HUES64 (cell line): Measurements from ENCODE around the gene CRIP1.
A peak's percentile ranks its signal among the peaks of the same experiment; 100 is the strongest.

Experiments
- H3K27ac ChIP-seq: 2 replicates; pipeline ENCODE4 v1.7.0; 2013; ENCODE audit warnings: low read depth, low read length, inconsistent platforms
- H3K27me3 ChIP-seq: 2 replicates; pipeline ENCODE4 v1.6.1; 2013; ENCODE audit warnings: mild to moderate bottlenecking, low read length; ENCODE audit not compliant: insufficient read depth
- H3K36me3 ChIP-seq: 2 replicates; pipeline ENCODE4 v1.6.1; 2013; ENCODE audit warnings: mild to moderate bottlenecking, low read length; ENCODE audit not compliant: insufficient read depth
- H3K4me1 ChIP-seq: 2 replicates; pipeline ENCODE4 v1.6.1; 2013; ENCODE audit warnings: mild to moderate bottlenecking, low read length, moderate library complexity; ENCODE audit not compliant: insufficient read depth
- H3K4me3 ChIP-seq: 2 replicates; pipeline ENCODE4 v1.5.1; 2013; ENCODE audit warnings: mild to moderate bottlenecking, low read length, moderate library complexity
- H3K9ac ChIP-seq: 2 replicates; pipeline ENCODE4 v1.6.1; 2013; ENCODE audit warnings: mild to moderate bottlenecking, low read depth, low read length
- H3K9me3 ChIP-seq: 2 replicates; pipeline ENCODE4 v1.6.1; 2013; ENCODE audit warnings: low read depth, low read length; ENCODE audit not compliant: insufficient read depth
- WGBS: fragments of 150-250, 120-280 bp; methylation state at CpG from one replicate; pipeline ENCODE4 v1.1.7; 2013; ENCODE audit warnings: missing lambda C conversion rate; 5-methylcytosine and 5-hydroxymethylcytosine counted together

CRIP1 gene

GRCh38 chr14:105473033-105473676, 13.5 kb upstream of the CRIP1 start:
- Histone ChIP-seq H3K27ac (no peak overlapping the region), H3K4me3 (no peak overlapping the region)

GRCh38 chr14:105473677-105474482, 12.8 kb upstream of the CRIP1 start:
- peak overlapping the region; percentile 58 for H3K4me3 ChIP-seq
- no peaks in the 10 kb centered on the region for H3K4me1 ChIP-seq
- peak overlapping the region; percentile 81 for H3K9ac ChIP-seq
- H3K27me3 ChIP-seq: peaks cover 43% of the 10 kb centered on the region
- H3K36me3 ChIP-seq: peaks cover 8% of the 10 kb centered on the region; the same call in 1 of the 2 replicates
- no peaks in the 10 kb centered on the region for H3K9me3 ChIP-seq
- H3K27ac ChIP-seq: peak overlapping the region; percentile 41; the same call in 1 of the 2 replicates
- WGBS: 4% methylated on average over 58 of the region's 60 CpGs

More at GRCh38 chr14:105473033-105473676, 13.5 kb upstream of the CRIP1 start:
- H3K27me3 ChIP-seq: peaks cover 36% of the 10 kb centered on the region
- no peaks in the 10 kb centered on the region for H3K4me1 ChIP-seq
- H3K36me3 ChIP-seq: peaks cover 14% of the 10 kb centered on the region; the same call in 1 of the 2 replicates
- 49% methylated on average over 7 of the region's 7 CpGs for WGBS
- H3K9ac ChIP-seq: no peak overlapping the region
- H3K9me3 ChIP-seq: no peaks in the 10 kb centered on the region

- no peaks in the 10 kb centered on the region for H3K9me3 ChIP-seq
- peak within 1 kb of the TSS; percentile 61 for H3K4me3 ChIP-seq
- H3K36me3 ChIP-seq: peaks cover 2% of the 10 kb centered on the region; the same call in 1 of the 2 replicates
- peak within 1 kb of the TSS; percentile 41; the same call in 1 of the 2 replicates for H3K27ac ChIP-seq
- peaks cover 51% of the 10 kb centered on the region for H3K27me3 ChIP-seq
- WGBS: under 1% methylated on average over 118 of the region's 118 CpGs
- H3K4me1 ChIP-seq: no peaks in the 10 kb centered on the region; the same call in 1 of the 2 replicates
- peak within 1 kb of the TSS; percentile 81 for H3K9ac ChIP-seq
Observed at GRCh38 chr14:105474483-105475268, 12.0 kb upstream of the CRIP1 start, which contains the start of gene CRIP2. TSS of gene CRIP2 (plus strand) at chr14:105474821. CDS start at chr14:105474863, 42 bp downstream.

GRCh38 chr14:105475269-105476096, 11.2 kb upstream of the CRIP1 start:
- Histone ChIP-seq H3K4me3 (peak overlapping the region; percentile 61), H3K9me3 (no peaks in the 10 kb centered on the region), H3K4me1 (no peaks in the 10 kb centered on the region; the same call in 1 of the 2 replicates), H3K9ac (no peak overlapping the region), H3K27ac (no peak overlapping the region), H3K27me3 (peaks cover 59% of the 10 kb centered on the region), H3K36me3 (no peaks in the 10 kb centered on the region)
- 7% methylated on average over 48 of the region's 48 CpGs for WGBS

GRCh38 chr14:105476097-105476830, 10.4 kb upstream of the CRIP1 start:
- whole genome bisulfite sequencing: 48% methylated on average over 21 of the region's 21 CpGs
- Histone ChIP-seq H3K4me1 (peaks cover 3% of the 10 kb centered on the region), H3K4me3 (peak overlapping the region; percentile 61), H3K9me3 (no peaks in the 10 kb centered on the region), H3K27me3 (peaks cover 67% of the 10 kb centered on the region), H3K36me3 (no peaks in the 10 kb centered on the region), H3K9ac (no peak overlapping the region), H3K27ac (no peak overlapping the region)

- Histone ChIP-seq H3K4me3 (no peak overlapping the region), H3K27me3 (peaks cover 73% of the 10 kb centered on the region), H3K36me3 (no peaks in the 10 kb centered on the region), H3K9ac (no peak overlapping the region), H3K9me3 (no peaks in the 10 kb centered on the region), H3K27ac (no peak overlapping the region), H3K4me1 (peaks cover 5% of the 10 kb centered on the region)
- WGBS: 70% methylated on average over 16 of the region's 16 CpGs
Observed at GRCh38 chr14:105476831-105477659, 9.6 kb upstream of the CRIP1 start.

GRCh38 chr14:105477660-105478397, 8.9 kb upstream of the CRIP1 start:
- Histone ChIP-seq H3K9me3 (no peaks in the 10 kb centered on the region), H3K4me3 (no peak overlapping the region), H3K4me1 (peaks cover 9% of the 10 kb centered on the region), H3K27ac (no peak overlapping the region), H3K9ac (no peak overlapping the region), H3K27me3 (peaks cover 81% of the 10 kb centered on the region), H3K36me3 (no peaks in the 10 kb centered on the region)
- WGBS: 13% methylated on average over 52 of the region's 56 CpGs

GRCh38 chr14:105478398-105479251, 8.1 kb upstream of the CRIP1 start:
- 6% methylated on average over 73 of the region's 81 CpGs for WGBS

More at GRCh38 chr14:105478398-105479251, 8.1 kb upstream of the CRIP1 start:
- Histone ChIP-seq H3K27me3 (peaks cover 87% of the 10 kb centered on the region), H3K27ac (no peak overlapping the region), H3K4me1 (peaks cover 9% of the 10 kb centered on the region), H3K9me3 (no peaks in the 10 kb centered on the region), H3K9ac (no peak overlapping the region), H3K4me3 (no peak overlapping the region), H3K36me3 (no peaks in the 10 kb centered on the region)
